GM12892 (cell line): ENCODE data around the gene HES3.

Source experiments
- POLR2A ChIP-seq: IDR thresholded peaks from 2 replicates; pipeline ENCODE4 v1.6.1; 2011; ENCODE audit warnings: low read depth, low read length, control low read depth
- POLR2AphosphoS5 ChIP-seq: IDR thresholded peaks from 2 replicates; pipeline ENCODE4 v1.6.1; 2011; ENCODE audit warnings: low read depth, low read length, control low read depth

- TF ChIP-seq POLR2A (no peak), POLR2AphosphoS5 (no peak)
These were observed 31.6 kb upstream of the HES3 start for GRCh38 chr1:6212193-6212959.
